HepG2 (cell line): ENCODE data around the gene LAMB4. TPM values are rescaled to one million over a fixed set of nuclear protein-coding genes. Genes with fewer than 3 reads are reported as not detected.
A peak's percentile ranks its signal among the peaks of the same experiment; 100 is the strongest.

Experiments used
- ATAC-seq: fragments of 200-7000 bp; cut with Tn5 transposase; 3 replicates; pipeline ENCODE4 v1.9.1; 2020; ENCODE audit warnings: mild to moderate bottlenecking, moderate library complexity
- BruUV-seq: library from RNA; stranded (reverse); fragments of 400-500 nt; replicated peaks from 2 replicates; lab custom pipeline; 2021; lab: Mats Ljungman, UMichigan
- CTCF ChIA-PET: fragments of 300-600 bp; formaldehyde crosslinking; extraction: SDS; loops from one replicate; lab custom pipeline; 2021; ENCODE audit warnings: low total read pairs, inconsistent platforms, low intra/inter-chr PET ratio; lab: Yijun Ruan, JAX
- POLR2A ChIA-PET: fragments of 350-600 bp; sonication (Branson Sonifier 250); formaldehyde crosslinking; loops from one replicate; lab custom pipeline; 2020; ENCODE audit warnings: antibody characterized with exemption, inconsistent platforms; lab: Yijun Ruan, JAX
- DNase-seq: peaks from one replicate; pipeline ENCODE4 v3.0.0-alpha.2; 2015; ENCODE audit warnings: low spot score
- FAIRE-seq: peaks from 3 replicates; lab custom pipeline; 2011; peaks lifted over from hg19 to GRCh38; lab: Jason Lieb, UNC
- H2AFZ ChIP-seq: one replicate; pipeline ENCODE4 v1.6.1; 2011; ENCODE audit warnings: low read length, inconsistent platforms
- H3K27ac ChIP-seq: fragments of 300-600 bp; 3 replicates; pipeline ENCODE4 v1.8.0; 2011; ENCODE audit warnings: mixed run types, mild to moderate bottlenecking, mixed read lengths, low read length, inconsistent platforms; ENCODE audit not compliant: insufficient read depth; ENCODE audit errors: extremely low read length
- H3K27me3 ChIP-seq, 2 experiments: fragments of 200-600 bp in 1 of 2; 2 replicates in 1 of 2; 3 replicates in 1 of 2; pipeline versions ENCODE4 v1.6.0 to v1.8.0; 2011; ENCODE audit warnings: low read length in 2 of 2, mild to moderate bottlenecking in 2 of 2, moderate library complexity in 2 of 2, inconsistent platforms in 1 of 2; ENCODE audit not compliant: insufficient read depth in 2 of 2, control insufficient read depth in 1 of 2
- H3K36me3 ChIP-seq, 2 experiments: fragments of 200-600 bp in 1 of 2; replicated peaks in 1 of 2; 2 replicates in 1 of 2; 3 replicates in 1 of 2; pipeline versions ENCODE4 v1.5.1 to v1.8.0; 2011; ENCODE audit warnings: low read length in 2 of 2, inconsistent platforms in 1 of 2; ENCODE audit not compliant: insufficient read depth in 2 of 2, control insufficient read depth in 1 of 2
- H3K4me1 ChIP-seq: 2 replicates; pipeline ENCODE4 v1.5.1; 2012; ENCODE audit warnings: low read length, inconsistent platforms; ENCODE audit not compliant: insufficient read depth
- H3K4me2 ChIP-seq: 2 replicates; pipeline ENCODE4 v1.6.0; 2011; ENCODE audit warnings: low read depth, low read length, inconsistent platforms
- H3K4me3 ChIP-seq, 3 experiments: fragments of 200-600 bp in 1 of 3; sonication (generic), shearing (Covaris generic) in 1 of 3; replicated peaks in 1 of 3; 2 replicates each; pipeline ENCODE4 v1.5.1; 2011 to 2016; ENCODE audit warnings: low read length in 3 of 3, inconsistent platforms in 2 of 3, low read depth in 2 of 3, mild to moderate bottlenecking in 2 of 3, control low read depth in 1 of 3, mixed read lengths in 1 of 3; ENCODE audit not compliant: insufficient read depth in 1 of 3
- H3K79me2 ChIP-seq: one replicate; pipeline ENCODE4 v1.6.1; 2011; ENCODE audit warnings: low read length, inconsistent platforms; ENCODE audit not compliant: insufficient read depth
- H3K9ac ChIP-seq: 2 replicates; pipeline ENCODE4 v1.6.0; 2011; ENCODE audit warnings: mild to moderate bottlenecking, low read depth, low read length, inconsistent platforms; ENCODE audit not compliant: insufficient read depth
- H3K9me3 ChIP-seq: 2 replicates; pipeline ENCODE4 v1.5.1; 2012; ENCODE audit warnings: mild to moderate bottlenecking, low read length
- H4K20me1 ChIP-seq: 2 replicates; pipeline ENCODE4 v1.6.0; 2011; ENCODE audit warnings: inconsistent platforms, mild to moderate bottlenecking, low read length, moderate library complexity; ENCODE audit not compliant: insufficient read depth
- ZNF605 ChIP-seq: sonication (generic); formaldehyde crosslinking; IDR thresholded peaks from 2 replicates; pipeline ENCODE4 v1.8.0; 2022; ENCODE audit warnings: mild to moderate bottlenecking, missing genetic modification reagents
- ZNF7 ChIP-seq: IDR thresholded peaks from 2 replicates; pipeline ENCODE4 v1.6.1; 2016; ENCODE audit warnings: missing biosample characterization, missing genetic modification reagents
- ZNF883 ChIP-seq: sonication (generic); formaldehyde crosslinking; IDR thresholded peaks from 2 replicates; pipeline ENCODE4 v1.5.1; 2020; ENCODE audit warnings: mild to moderate bottlenecking, missing genetic modification reagents; ENCODE audit errors: not compliant biosample characterization
- WGBS: methylation state at CpG from one replicate; pipeline ENCODE4 v1.1.6; 2017; ENCODE audit warnings: low lambda C conversion rate; 5-methylcytosine and 5-hydroxymethylcytosine counted together
- in situ Hi-C: cut with HindIII; loops from 2 replicates; pipeline ENCODE4 v1.10.0; 2017; ENCODE audit warnings: low pct_unique_long_range_greater_than_20kb; ENCODE audit not compliant: extremely low pct_ligation_motif_present
- intact Hi-C: fragments of 100-400 bp; cut with micrococcal nuclease; formaldehyde crosslinking; loops from one replicate; pipeline ENCODE4 v1.10.0; 2022; ENCODE audit not compliant: unreplicated experiment
- polyA plus RNA-seq, 8 experiments: library from polyadenylated mRNA; depleted of rRNA in 3 of 8; stranded (reverse) in 7 of 8; unstranded in 1 of 8; fragments of >200 nt; fragmentation: Illumina TruSeq in 4 of 8; extraction: Trizol in 4 of 8; gene quantifications; 2 replicates each; pipeline versions ENCODE4 v1.2.1 to v1.2.3, GENCODE V29; 2011 to 2016; ENCODE audit warnings: low read depth in 4 of 8, missing spikeins in 1 of 8, mixed read lengths in 1 of 8; ENCODE audit not compliant: insufficient read depth in 1 of 8
- total RNA-seq, 5 experiments: library from RNA; depleted of rRNA; stranded (reverse); fragments of >200 nt; fragmentation: Illumina TruSeq; extraction: Trizol; gene quantifications; 2 replicates each; pipeline ENCODE4 v1.2.3, GENCODE V29; 2016; ENCODE audit warnings: low read depth in 1 of 5
- TF ChIP-seq, protein P1 (sequence below): sonication (generic); formaldehyde crosslinking; IDR thresholded peaks from 2 replicates; pipeline ENCODE4 v1.5.0; 2020; ENCODE audit warnings: mild to moderate bottlenecking, missing genetic modification reagents, moderate library complexity
- TF ChIP-seq, protein P2 (sequence below), 2 experiments: IDR thresholded peaks; 2 replicates each; pipeline ENCODE4 v1.6.1; 2011 to 2012; ENCODE audit warnings: low read length in 2 of 2, borderline replicate concordance in 1 of 2, low read depth in 1 of 2, mild to moderate bottlenecking in 1 of 2, moderate library complexity in 1 of 2

The LAMB4 gene
- total and polyA plus RNA-seq, 2 of the 13 experiments (the other 11 are each of a cell fraction or from before 2014, with no cell fraction given): 0.05 TPM; not detected in 1

DNA sequence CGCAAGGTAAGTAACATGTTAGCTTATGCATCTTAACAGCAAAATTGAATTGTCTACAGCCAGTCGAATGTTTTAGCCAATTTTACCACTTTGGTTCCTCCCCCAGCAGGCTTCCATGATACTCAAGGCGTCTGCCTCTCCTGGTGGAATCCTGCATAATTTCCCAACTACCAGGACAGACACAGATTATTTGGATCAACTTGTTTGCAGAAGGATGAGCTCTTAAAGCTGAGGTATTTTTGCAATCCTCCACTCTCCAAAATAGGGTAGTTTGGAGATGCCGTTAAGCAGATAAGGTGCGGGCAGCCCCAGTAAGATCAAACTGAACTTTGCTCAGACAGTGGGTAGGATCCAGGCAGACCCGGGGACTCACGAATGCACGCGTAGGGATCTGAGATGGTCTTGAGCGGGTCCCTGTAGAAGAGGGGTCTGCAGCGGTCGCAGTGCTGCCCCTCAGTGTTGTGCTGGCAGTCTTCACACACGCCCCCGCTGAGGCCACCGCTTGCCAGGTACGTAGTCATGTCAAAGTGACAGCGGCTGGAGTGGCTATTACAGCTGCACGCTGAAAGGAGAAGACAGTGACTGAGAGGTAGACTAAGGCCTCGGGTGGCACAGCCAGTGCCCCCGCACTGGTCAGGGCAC is 27.4 kb downstream of the LAMB4 start (continued):
- TF ChIP-seq, protein P1, sequence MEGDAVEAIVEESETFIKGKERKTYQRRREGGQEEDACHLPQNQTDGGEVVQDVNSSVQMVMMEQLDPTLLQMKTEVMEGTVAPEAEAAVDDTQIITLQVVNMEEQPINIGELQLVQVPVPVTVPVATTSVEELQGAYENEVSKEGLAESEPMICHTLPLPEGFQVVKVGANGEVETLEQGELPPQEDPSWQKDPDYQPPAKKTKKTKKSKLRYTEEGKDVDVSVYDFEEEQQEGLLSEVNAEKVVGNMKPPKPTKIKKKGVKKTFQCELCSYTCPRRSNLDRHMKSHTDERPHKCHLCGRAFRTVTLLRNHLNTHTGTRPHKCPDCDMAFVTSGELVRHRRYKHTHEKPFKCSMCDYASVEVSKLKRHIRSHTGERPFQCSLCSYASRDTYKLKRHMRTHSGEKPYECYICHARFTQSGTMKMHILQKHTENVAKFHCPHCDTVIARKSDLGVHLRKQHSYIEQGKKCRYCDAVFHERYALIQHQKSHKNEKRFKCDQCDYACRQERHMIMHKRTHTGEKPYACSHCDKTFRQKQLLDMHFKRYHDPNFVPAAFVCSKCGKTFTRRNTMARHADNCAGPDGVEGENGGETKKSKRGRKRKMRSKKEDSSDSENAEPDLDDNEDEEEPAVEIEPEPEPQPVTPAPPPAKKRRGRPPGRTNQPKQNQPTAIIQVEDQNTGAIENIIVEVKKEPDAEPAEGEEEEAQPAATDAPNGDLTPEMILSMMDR: no peak
- TF ChIP-seq, protein P2, sequence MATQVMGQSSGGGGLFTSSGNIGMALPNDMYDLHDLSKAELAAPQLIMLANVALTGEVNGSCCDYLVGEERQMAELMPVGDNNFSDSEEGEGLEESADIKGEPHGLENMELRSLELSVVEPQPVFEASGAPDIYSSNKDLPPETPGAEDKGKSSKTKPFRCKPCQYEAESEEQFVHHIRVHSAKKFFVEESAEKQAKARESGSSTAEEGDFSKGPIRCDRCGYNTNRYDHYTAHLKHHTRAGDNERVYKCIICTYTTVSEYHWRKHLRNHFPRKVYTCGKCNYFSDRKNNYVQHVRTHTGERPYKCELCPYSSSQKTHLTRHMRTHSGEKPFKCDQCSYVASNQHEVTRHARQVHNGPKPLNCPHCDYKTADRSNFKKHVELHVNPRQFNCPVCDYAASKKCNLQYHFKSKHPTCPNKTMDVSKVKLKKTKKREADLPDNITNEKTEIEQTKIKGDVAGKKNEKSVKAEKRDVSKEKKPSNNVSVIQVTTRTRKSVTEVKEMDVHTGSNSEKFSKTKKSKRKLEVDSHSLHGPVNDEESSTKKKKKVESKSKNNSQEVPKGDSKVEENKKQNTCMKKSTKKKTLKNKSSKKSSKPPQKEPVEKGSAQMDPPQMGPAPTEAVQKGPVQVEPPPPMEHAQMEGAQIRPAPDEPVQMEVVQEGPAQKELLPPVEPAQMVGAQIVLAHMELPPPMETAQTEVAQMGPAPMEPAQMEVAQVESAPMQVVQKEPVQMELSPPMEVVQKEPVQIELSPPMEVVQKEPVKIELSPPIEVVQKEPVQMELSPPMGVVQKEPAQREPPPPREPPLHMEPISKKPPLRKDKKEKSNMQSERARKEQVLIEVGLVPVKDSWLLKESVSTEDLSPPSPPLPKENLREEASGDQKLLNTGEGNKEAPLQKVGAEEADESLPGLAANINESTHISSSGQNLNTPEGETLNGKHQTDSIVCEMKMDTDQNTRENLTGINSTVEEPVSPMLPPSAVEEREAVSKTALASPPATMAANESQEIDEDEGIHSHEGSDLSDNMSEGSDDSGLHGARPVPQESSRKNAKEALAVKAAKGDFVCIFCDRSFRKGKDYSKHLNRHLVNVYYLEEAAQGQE (IDR thresholded peaks at IDR 0.05; ENCODE audit: borderline replicate concordance in 1 of 2, low read depth in 1 of 2, low read length in 2 of 2): no peak
- no peak for TF ChIP-seq ZNF883 (CRISPR knock-in tag)
- TF ChIP-seq, all 625 proteins: peak for 0

DNA sequence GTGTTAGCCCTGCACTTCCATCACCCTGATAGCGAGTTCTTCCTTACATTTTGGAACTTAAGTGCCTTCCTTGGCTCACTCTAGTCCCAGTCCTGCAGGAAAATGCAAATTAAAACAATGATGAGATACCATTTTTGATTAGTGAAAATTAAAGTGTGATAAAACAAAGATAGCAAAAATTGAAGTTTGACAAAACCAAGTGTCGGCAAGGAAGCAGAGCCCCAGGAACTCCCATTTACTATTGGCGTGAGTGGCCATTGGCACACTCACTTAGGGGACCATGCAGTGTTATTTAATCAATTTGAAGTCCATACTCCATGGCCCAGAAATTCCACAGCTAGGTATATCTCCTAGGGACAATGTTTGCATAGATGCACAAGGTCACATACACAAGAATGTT is 28.4 kb downstream of the LAMB4 start:
- ATAC-seq (no peak), DNase-seq (no peak), FAIRE-seq (no peak)
- WGBS: 59% methylated on average over 3 of the region's 3 CpGs
- Histone ChIP-seq H3K79me2 (no peaks in the 10 kb centered on the region), H2AFZ (no peak overlapping the region), H3K27me3 (no peaks in the 10 kb centered on the region; a peak in 1 of 5 replicates), H4K20me1 (no peaks in the 10 kb centered on the region), H3K36me3 (no peaks in the 10 kb centered on the region), H3K9me3 (no peaks in the 10 kb centered on the region), H3K27ac (no peak overlapping the region), H3K4me1 (peaks cover 28% of the 10 kb centered on the region), H3K4me2 (no peak overlapping the region), H3K4me3 (no peak overlapping the region), H3K9ac (no peak overlapping the region)
- intact Hi-C loops (no loop called here), in situ Hi-C loops (loop anchor here (25.0 kb wide), 1 partner anchor 364 kb away; the partner anchor contains the start of gene CBLL1)
- peak; percentile 91 for TF ChIP-seq ZNF7 (CRISPR knock-in tag)
- no peak for TF ChIP-seq ZNF605 (CRISPR knock-in tag)
- BruUV-seq: no TSS peak
- ChIA-PET CTCF (no interaction called here), POLR2A (no interaction called here)
